Trophoblast cell (in vitro differentiated cells and primary cell): ENCODE data around the gene MMP20.

ENCODE experiments used
- DNase-seq, 2 donors: peaks; one replicate each; pipeline ENCODE4 v3.0.0-alpha.2; 2016
- H2AFZ ChIP-seq: 2 replicates; pipeline ENCODE4 v1.6.1; 2013; ENCODE audit warnings: low read length, moderate library complexity, mild to moderate bottlenecking; ENCODE audit not compliant: insufficient read depth, poor library complexity
- H2AK5ac ChIP-seq: 2 replicates; pipeline ENCODE4 v1.6.1; 2013; ENCODE audit warnings: mild to moderate bottlenecking, low read length
- H2BK120ac ChIP-seq: 2 replicates; pipeline ENCODE4 v1.6.1; 2013; ENCODE audit warnings: low read length, mild to moderate bottlenecking, moderate library complexity; ENCODE audit not compliant: insufficient read depth, poor library complexity
- H2BK12ac ChIP-seq: 2 replicates; pipeline ENCODE4 v1.6.1; 2013; ENCODE audit warnings: mild to moderate bottlenecking, low read length, moderate library complexity
- H2BK5ac ChIP-seq: 2 replicates; pipeline ENCODE4 v1.6.1; 2013; ENCODE audit warnings: low read length, low read depth, moderate library complexity, mild to moderate bottlenecking; ENCODE audit not compliant: poor library complexity
- H3K14ac ChIP-seq: 2 replicates; pipeline ENCODE4 v1.6.1; 2013; ENCODE audit warnings: mild to moderate bottlenecking, low read length
- H3K18ac ChIP-seq: 2 replicates; pipeline ENCODE4 v1.6.1; 2013; ENCODE audit warnings: mild to moderate bottlenecking, low read length
- H3K23ac ChIP-seq: 2 replicates; pipeline ENCODE4 v1.6.1; 2013; ENCODE audit warnings: low read length
- H3K27ac ChIP-seq: 2 replicates; pipeline ENCODE4 v1.5.1; 2013; ENCODE audit warnings: low read depth, mild to moderate bottlenecking, inconsistent platforms, low read length, moderate library complexity
- H3K27me3 ChIP-seq: 2 replicates; pipeline ENCODE4 v1.6.1; 2013; ENCODE audit warnings: inconsistent platforms, mild to moderate bottlenecking, low read length, moderate library complexity; ENCODE audit not compliant: insufficient read depth
- H3K36me3 ChIP-seq, 2 experiments: 1 replicate in 1 of 2; 2 replicates in 1 of 2; pipeline ENCODE4 v1.6.1; 2013; ENCODE audit warnings: low read length in 2 of 2, mild to moderate bottlenecking in 2 of 2, moderate library complexity in 1 of 2; ENCODE audit not compliant: insufficient read depth in 2 of 2, control insufficient read depth in 1 of 2
- H3K4ac ChIP-seq: 2 replicates; pipeline ENCODE4 v1.6.1; 2013; ENCODE audit warnings: low read depth, mild to moderate bottlenecking, low read length, moderate library complexity
- H3K4me1 ChIP-seq, 2 experiments: 1 replicate in 1 of 2; 2 replicates in 1 of 2; pipeline ENCODE4 v1.6.1; 2013; ENCODE audit warnings: low read length in 2 of 2, mild to moderate bottlenecking in 2 of 2, moderate library complexity in 1 of 2; ENCODE audit not compliant: insufficient read depth in 2 of 2, control insufficient read depth in 1 of 2
- H3K4me2 ChIP-seq: 2 replicates; pipeline ENCODE4 v1.6.1; 2013; ENCODE audit warnings: inconsistent platforms, mild to moderate bottlenecking, low read length, moderate library complexity
- H3K4me3 ChIP-seq: 2 replicates; pipeline ENCODE4 v1.5.1; 2013; ENCODE audit warnings: mild to moderate bottlenecking, low read depth, low read length, inconsistent platforms
- H3K79me1 ChIP-seq: one replicate; pipeline ENCODE4 v1.6.1; 2013; ENCODE audit warnings: low read length
- H3K79me2 ChIP-seq: 2 replicates; pipeline ENCODE4 v1.6.1; 2013; ENCODE audit warnings: low read length, mild to moderate bottlenecking; ENCODE audit not compliant: control insufficient read depth, insufficient read depth, poor library complexity
- H3K9ac ChIP-seq: 2 replicates; pipeline ENCODE4 v1.6.1; 2013; ENCODE audit warnings: mild to moderate bottlenecking, low read length
- H3K9me3 ChIP-seq: 2 replicates; pipeline ENCODE4 v1.6.1; 2013; ENCODE audit warnings: low read depth, mild to moderate bottlenecking, control low read depth, inconsistent platforms, low read length; ENCODE audit not compliant: insufficient read depth
- H4K12ac ChIP-seq: 2 replicates; pipeline ENCODE4 v1.6.1; 2013; ENCODE audit warnings: low read depth, mild to moderate bottlenecking, low read length, moderate library complexity
- H4K8ac ChIP-seq: 2 replicates; pipeline ENCODE4 v1.6.1; 2013; ENCODE audit warnings: low read depth, mild to moderate bottlenecking, low read length, moderate library complexity
- H4K91ac ChIP-seq: one replicate; pipeline ENCODE4 v1.6.1; 2013; ENCODE audit warnings: low read depth, mild to moderate bottlenecking, low read length, moderate library complexity
- WGBS: extraction: QIAGEN DNeasy Blood & Tissue Kit; methylation state at CpG from one replicate; pipeline ENCODE4 v1.1.7; 2013; ENCODE audit warnings: missing lambda C conversion rate; ENCODE audit not compliant: insufficient read length, insufficient coverage; ENCODE audit errors: extremely low coverage; 5-methylcytosine and 5-hydroxymethylcytosine counted together

Gene MMP20

GRCh38 chr11:102662607-102663006 lies 37.5 kb upstream of the MMP20 start:
- no peaks in the 10 kb centered on the region for H3K79me1 ChIP-seq
- H3K23ac ChIP-seq, result no peak overlapping the region
- H3K27ac ChIP-seq, result no peak overlapping the region
- no peak overlapping the region for H2AK5ac ChIP-seq
- no peak overlapping the region for H3K4me3 ChIP-seq
- H4K8ac ChIP-seq, result no peak overlapping the region
- H3K9me3 ChIP-seq, result no peaks in the 10 kb centered on the region
- no peak overlapping the region for H2BK120ac ChIP-seq
- H4K91ac ChIP-seq, result no peak overlapping the region
- no peaks in the 10 kb centered on the region for H3K79me2 ChIP-seq
- H2BK12ac ChIP-seq, result no peak overlapping the region
- no peak for DNase-seq
- no peak overlapping the region for H3K4me2 ChIP-seq
- no peak overlapping the region for H2BK5ac ChIP-seq
- no peak overlapping the region for H4K12ac ChIP-seq
- no peak overlapping the region for H2AFZ ChIP-seq
- H3K14ac ChIP-seq, result no peak overlapping the region
- no peak overlapping the region for H3K18ac ChIP-seq
- H3K27me3 ChIP-seq, result no peaks in the 10 kb centered on the region
- peaks cover 0 to 2% of the 10 kb centered on the region in 2 experiments for H3K4me1 ChIP-seq
- H3K36me3 ChIP-seq, result no peaks in the 10 kb centered on the region
- no peak overlapping the region for H3K4ac ChIP-seq
- H3K9ac ChIP-seq, result no peak overlapping the region

- Histone ChIP-seq H2BK5ac (no peak overlapping the region), H3K9ac (no peak overlapping the region), H3K4me3 (no peak overlapping the region), H3K9me3 (no peaks in the 10 kb centered on the region), H3K4me1 (peaks cover 0 to 2% of the 10 kb centered on the region in 2 experiments), H4K8ac (no peak overlapping the region), H4K12ac (no peak overlapping the region), H3K14ac (no peak overlapping the region), H3K23ac (no peak overlapping the region), H2BK12ac (no peak overlapping the region), H3K4ac (no peak overlapping the region), H2AK5ac (no peak overlapping the region), H3K27me3 (no peaks in the 10 kb centered on the region), H3K27ac (no peak overlapping the region), H4K91ac (no peak overlapping the region), H3K79me1 (no peaks in the 10 kb centered on the region), H3K79me2 (no peaks in the 10 kb centered on the region), H2BK120ac (no peak overlapping the region), H2AFZ (no peak overlapping the region), H3K4me2 (no peak overlapping the region), H3K36me3 (no peaks in the 10 kb centered on the region), H3K18ac (no peak overlapping the region)
- WGBS, result no CpG with 5 or more reads among the region's 4 CpGs
- peak in 1 of 2 donors; percentile 22 for DNase-seq
These were observed 35.9 kb upstream of the MMP20 start for GRCh38 chr11:102661040-102661439.

GRCh38 chr11:102656528-102656927 lies 31.4 kb upstream of the MMP20 start:
- Histone ChIP-seq H3K4me1 (peaks cover 0 to 2% of the 10 kb centered on the region in 2 experiments), H3K27ac (no peak overlapping the region), H4K91ac (no peak overlapping the region), H3K79me1 (no peaks in the 10 kb centered on the region), H4K8ac (no peak overlapping the region), H3K9ac (no peak overlapping the region), H3K4ac (no peak overlapping the region), H3K9me3 (peaks cover 5% of the 10 kb centered on the region), H3K79me2 (no peaks in the 10 kb centered on the region), H3K36me3 (no peaks in the 10 kb centered on the region), H2BK5ac (no peak overlapping the region), H3K4me3 (no peak overlapping the region), H2BK120ac (no peak overlapping the region), H2BK12ac (no peak overlapping the region), H2AFZ (no peak overlapping the region), H3K23ac (no peak overlapping the region), H4K12ac (no peak overlapping the region), H3K27me3 (no peaks in the 10 kb centered on the region), H3K14ac (no peak overlapping the region), H2AK5ac (no peak overlapping the region), H3K18ac (no peak overlapping the region), H3K4me2 (no peak overlapping the region)
- DNase-seq, result no peak
- no CpG with 5 or more reads among the region's 1 CpG for WGBS

- no peak for DNase-seq
- H4K12ac ChIP-seq, result no peak overlapping the region
- H3K27ac ChIP-seq, result no peak overlapping the region
- no peak overlapping the region for H4K91ac ChIP-seq
- H3K27me3 ChIP-seq, result no peaks in the 10 kb centered on the region
- H2BK5ac ChIP-seq, result no peak overlapping the region
- H3K4me2 ChIP-seq, result no peak overlapping the region
- H3K4me3 ChIP-seq, result no peak overlapping the region
- no peak overlapping the region for H3K18ac ChIP-seq
- H2AK5ac ChIP-seq, result no peak overlapping the region
- H3K4me1 ChIP-seq, result no peaks in the 10 kb centered on the region
- no peak overlapping the region for H2AFZ ChIP-seq
- H2BK120ac ChIP-seq, result no peak overlapping the region
- no peak overlapping the region for H3K9ac ChIP-seq
- no peak overlapping the region for H2BK12ac ChIP-seq
- H4K8ac ChIP-seq, result no peak overlapping the region
- no peaks in the 10 kb centered on the region for H3K79me1 ChIP-seq
- no peak overlapping the region for H3K23ac ChIP-seq
- no peak overlapping the region for H3K14ac ChIP-seq
- H3K36me3 ChIP-seq, result no peaks in the 10 kb centered on the region
- peaks cover 5% of the 10 kb centered on the region for H3K9me3 ChIP-seq
- no CpG with 5 or more reads among the region's 2 CpGs for WGBS
- H3K4ac ChIP-seq, result no peak overlapping the region
- no peaks in the 10 kb centered on the region for H3K79me2 ChIP-seq
These were observed 30.4 kb upstream of the MMP20 start for GRCh38 chr11:102655547-102655946.
